GM18505 (cell line): Measurements from ENCODE around the gene S100A1.
"Not testable (repeated sequence)": the region's sequence is repeated elsewhere in the genome, so short reads cannot be mapped to it uniquely, and the experiment has no call there.

ENCODE experiments used
- ATAC-seq: cut with Tn5 transposase; IDR thresholded peaks from one replicate; pipeline ENCODE4 v1.9.1; 2021; ENCODE audit not compliant: unreplicated experiment
- POLR2A ChIP-seq: IDR thresholded peaks from 4 replicates; pipeline ENCODE4 v1.6.1; 2011; ENCODE audit warnings: borderline replicate concordance; ENCODE audit not compliant: insufficient read depth, insufficient read length; ENCODE audit errors: extremely low read depth

The S100A1 gene

GRCh38 chr1:153627715-153628626, at the start of gene S100A1:
TSS of gene S100A1 (plus strand) at chr1:153628434. CDS start at chr1:153630522, 2,088 bp downstream.
- TF ChIP-seq POLR2A, result no peak
- ATAC-seq, result no peak

- no peak for TF ChIP-seq POLR2A
- ATAC-seq, result no peak
These were observed 49.7 kb upstream of the S100A1 start for GRCh38 chr1:153578490-153578889.

- no peak for ATAC-seq
- TF ChIP-seq POLR2A, result no peak
These were observed 49.3 kb upstream of the S100A1 start for GRCh38 chr1:153578936-153579335.

- ATAC-seq, result not testable (repeated sequence)
These were observed 45.4 kb upstream of the S100A1 start for GRCh38 chr1:153582836-153583235.

GRCh38 chr1:153583514-153583913, 44.7 kb upstream of the S100A1 start:
- ATAC-seq, result not testable (repeated sequence)

- no peak for TF ChIP-seq POLR2A
- no peak for ATAC-seq
These were observed 44.3 kb upstream of the S100A1 start for GRCh38 chr1:153583976-153584375.

- no peak for TF ChIP-seq POLR2A
- no peak for ATAC-seq
These were observed 43.2 kb upstream of the S100A1 start for GRCh38 chr1:153585006-153585405.

GRCh38 chr1:153586347-153586746, 41.9 kb upstream of the S100A1 start:
- no peak for ATAC-seq
- TF ChIP-seq POLR2A, result no peak

- no peak for TF ChIP-seq POLR2A
- no peak for ATAC-seq
These were observed 40.9 kb upstream of the S100A1 start for GRCh38 chr1:153587314-153587713.

- not testable (repeated sequence) for ATAC-seq
These were observed 40.2 kb upstream of the S100A1 start for GRCh38 chr1:153588033-153588432.

- no peak for TF ChIP-seq POLR2A
- ATAC-seq, result no peak
These were observed 39.8 kb upstream of the S100A1 start for GRCh38 chr1:153588482-153588881.

- TF ChIP-seq POLR2A, result no peak
- no peak for ATAC-seq
These were observed 35.5 kb upstream of the S100A1 start for GRCh38 chr1:153592748-153593147.

- no peak for ATAC-seq
- no peak for TF ChIP-seq POLR2A
These were observed 31.0 kb upstream of the S100A1 start for GRCh38 chr1:153597206-153597605.

- peak; percentile 92 for ATAC-seq
- peak; percentile 62 for TF ChIP-seq POLR2A
These were observed 29.7 kb upstream of the S100A1 start for GRCh38 chr1:153598309-153599172.
